ENCODE measurements around the gene AP2A2.

AP2A2 gene

GRCh38 chr11:1053121-1053901, 127.6 kb downstream of the AP2A2 start:
- no peak for DNase-seq (ENCODE audit: low read depth in 1 of 2, low spot score in 1 of 2)

DNA sequence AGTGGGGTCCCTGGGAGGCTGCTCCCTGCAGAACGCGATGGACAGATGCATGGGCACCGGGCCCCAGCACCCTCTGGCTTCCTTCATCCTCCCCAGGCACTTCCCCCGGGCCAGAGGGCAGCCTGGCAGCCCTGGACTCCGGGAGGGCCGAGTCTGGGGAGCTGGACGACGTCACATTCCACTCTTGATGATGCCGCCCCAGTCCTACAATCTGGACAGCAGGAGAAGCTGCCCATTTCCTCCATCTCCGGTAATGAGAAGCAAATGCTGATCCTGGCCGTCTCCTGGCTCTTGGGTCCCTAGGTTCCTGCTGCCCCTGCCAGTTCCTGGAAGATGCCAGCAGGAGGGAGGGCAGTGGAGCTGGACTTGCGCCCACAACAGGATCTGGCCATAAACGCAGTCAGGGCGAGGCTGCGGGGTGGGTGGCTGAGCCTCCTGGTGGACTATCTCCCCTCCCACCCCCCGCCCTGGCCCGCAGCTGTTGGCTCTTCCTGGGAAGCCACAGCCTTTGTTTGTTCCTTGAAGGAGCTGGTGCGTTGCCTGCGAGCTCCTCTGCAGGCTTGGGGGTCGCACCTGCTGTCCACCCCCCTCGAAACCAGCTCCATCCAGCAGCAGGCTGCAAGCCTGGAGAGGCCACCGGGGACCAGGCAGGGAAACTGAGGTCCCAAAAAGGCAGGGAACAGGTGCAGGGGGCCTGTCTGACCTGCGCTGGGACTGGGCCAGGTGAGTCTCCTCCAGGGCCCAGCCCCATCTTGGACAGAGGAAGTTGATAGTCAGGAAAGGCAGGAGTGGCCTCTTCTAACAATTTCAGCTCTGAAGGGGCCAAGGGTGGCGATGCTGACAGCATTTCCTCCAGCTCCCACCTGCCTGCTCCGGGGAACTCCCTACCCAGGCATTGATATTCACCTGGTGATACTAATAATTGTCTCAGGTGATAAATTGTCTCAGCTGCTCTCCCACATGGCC, 128.8 kb downstream of the AP2A2 start:
- DNase-seq (ENCODE audit: low read depth in 1 of 2, low spot score in 1 of 2), result no peak

GRCh38 chr11:1055109-1055703, 129.5 kb downstream of the AP2A2 start:
- DNase-seq (ENCODE audit: low read depth in 1 of 2, low spot score in 1 of 2), result no peak

DNA sequence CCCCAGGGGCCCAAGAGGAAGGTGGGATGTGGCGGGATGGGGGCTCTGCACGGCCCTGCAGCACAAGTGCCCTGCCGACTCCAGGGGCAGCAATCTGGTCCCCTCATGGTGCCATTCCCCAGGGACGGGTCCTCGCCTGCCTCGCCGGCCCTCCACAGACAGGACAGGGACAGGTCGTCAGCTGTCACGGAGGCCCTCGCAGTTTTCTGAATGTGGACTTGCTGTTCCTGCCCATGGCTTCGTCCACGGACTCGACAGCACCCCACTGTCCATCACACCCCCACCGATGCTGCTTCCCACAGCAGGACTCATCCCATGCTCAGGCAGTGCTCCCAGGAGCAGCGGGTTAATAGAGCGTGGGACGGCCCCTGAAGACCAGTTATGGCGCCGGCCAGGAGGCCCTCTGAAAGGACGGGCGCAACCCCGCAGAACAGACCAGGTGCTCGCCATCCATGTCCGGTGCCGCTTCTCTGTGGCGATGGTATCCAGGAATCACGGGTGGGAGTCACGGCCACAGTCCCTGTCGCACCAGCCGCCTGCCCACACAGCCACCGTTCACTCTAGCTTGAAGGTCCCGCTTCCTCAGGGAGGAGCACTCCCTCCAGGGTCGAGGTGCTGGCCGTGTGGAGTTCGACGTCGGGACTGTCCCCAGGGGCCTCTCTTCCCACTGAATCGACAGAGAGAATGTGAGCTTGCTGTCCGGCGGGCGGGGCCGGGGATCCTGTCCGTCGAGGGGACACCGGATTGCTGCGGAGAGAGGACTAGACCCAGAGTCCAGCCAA, 130.5 kb downstream of the AP2A2 start:
- no peak for DNase-seq (ENCODE audit: low read depth in 1 of 2, low spot score in 1 of 2)

DNA sequence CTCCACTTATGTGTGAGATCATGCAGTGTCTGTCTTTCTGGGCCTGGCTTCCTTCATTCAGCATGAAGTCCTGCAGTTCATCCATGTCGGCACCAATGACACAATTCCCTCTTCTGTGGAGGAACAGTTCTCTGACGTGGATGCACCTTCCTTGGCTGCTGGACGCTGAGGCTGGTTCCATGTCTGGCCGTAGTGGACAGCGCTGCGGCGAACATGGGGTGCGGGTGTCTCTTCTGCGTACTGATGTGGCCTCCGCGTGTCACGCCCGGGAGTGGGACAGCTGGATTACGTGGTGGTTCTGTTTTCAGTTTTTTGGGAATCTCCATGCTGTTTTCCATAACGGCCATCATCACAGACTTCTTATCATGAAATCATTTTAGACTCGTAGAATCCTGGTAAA, 132.1 kb downstream of the AP2A2 start:
- DNase-seq (ENCODE audit: low read depth in 1 of 2, low spot score in 1 of 2), result no peak

DNA sequence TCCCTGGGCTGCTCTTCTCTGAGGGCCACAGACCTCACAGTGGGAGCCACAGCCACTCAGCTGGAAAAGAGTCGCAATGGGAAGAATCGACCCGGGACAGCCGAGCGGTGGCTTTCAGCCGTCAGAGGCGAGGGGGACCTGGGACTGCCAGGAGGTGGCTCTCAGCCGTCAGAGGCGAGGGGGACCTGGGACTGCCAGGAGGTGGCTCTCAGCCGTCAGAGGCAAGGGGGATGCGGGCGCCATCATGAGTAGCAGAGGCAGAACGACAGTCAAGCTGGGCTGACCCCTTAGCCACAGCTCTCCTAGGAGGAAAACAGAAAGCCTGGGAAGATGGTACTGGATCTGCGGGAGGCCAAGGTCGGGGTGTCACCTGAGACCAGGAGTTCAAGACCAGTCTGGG, 134.1 kb downstream of the AP2A2 start:
- DNase-seq (ENCODE audit: low read depth in 1 of 2, low spot score in 1 of 2), result no peak

GRCh38 chr11:1060410-1060809, 134.7 kb downstream of the AP2A2 start:
- DNase-seq (ENCODE audit: low read depth in 1 of 2, low spot score in 1 of 2), result no peak

GRCh38 chr11:1060852-1061616, 135.4 kb downstream of the AP2A2 start:
- DNase-seq (ENCODE audit: low read depth in 1 of 2, low spot score in 1 of 2), result no peak
